Measurements from ENCODE around the gene MTTP.

The MTTP gene

DNA sequence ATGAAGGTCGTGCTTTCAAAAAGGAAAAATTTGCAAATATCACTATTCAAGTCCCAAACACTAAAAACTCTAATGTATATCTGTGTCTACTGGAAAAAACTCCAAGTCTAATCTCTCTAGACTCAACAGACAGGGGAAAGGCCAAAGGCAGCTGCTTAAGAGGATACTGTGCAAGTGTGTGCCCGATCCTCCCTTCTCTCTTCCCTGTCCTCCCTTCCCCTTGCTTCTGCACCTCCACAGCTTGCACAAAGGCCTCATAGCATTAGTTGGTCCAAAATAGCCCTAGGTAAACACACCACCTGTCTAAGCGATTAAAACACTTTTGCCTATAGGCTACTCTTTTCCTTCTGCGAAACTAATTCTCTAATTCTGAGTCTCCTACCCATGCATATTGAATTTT is 72.4 kb downstream of the MTTP start:
- no peak overlapping the region for H3K4me3 ChIP-seq (ENCODE audit: low read length)
- no peak for DNase-seq (ENCODE audit: low read depth)
- TF ChIP-seq, protein P1, sequence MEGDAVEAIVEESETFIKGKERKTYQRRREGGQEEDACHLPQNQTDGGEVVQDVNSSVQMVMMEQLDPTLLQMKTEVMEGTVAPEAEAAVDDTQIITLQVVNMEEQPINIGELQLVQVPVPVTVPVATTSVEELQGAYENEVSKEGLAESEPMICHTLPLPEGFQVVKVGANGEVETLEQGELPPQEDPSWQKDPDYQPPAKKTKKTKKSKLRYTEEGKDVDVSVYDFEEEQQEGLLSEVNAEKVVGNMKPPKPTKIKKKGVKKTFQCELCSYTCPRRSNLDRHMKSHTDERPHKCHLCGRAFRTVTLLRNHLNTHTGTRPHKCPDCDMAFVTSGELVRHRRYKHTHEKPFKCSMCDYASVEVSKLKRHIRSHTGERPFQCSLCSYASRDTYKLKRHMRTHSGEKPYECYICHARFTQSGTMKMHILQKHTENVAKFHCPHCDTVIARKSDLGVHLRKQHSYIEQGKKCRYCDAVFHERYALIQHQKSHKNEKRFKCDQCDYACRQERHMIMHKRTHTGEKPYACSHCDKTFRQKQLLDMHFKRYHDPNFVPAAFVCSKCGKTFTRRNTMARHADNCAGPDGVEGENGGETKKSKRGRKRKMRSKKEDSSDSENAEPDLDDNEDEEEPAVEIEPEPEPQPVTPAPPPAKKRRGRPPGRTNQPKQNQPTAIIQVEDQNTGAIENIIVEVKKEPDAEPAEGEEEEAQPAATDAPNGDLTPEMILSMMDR (IDR thresholded peaks at IDR 0.05; ENCODE audit: insufficient read depth, low read depth, low read length, missing control alignments): no peak

DNA sequence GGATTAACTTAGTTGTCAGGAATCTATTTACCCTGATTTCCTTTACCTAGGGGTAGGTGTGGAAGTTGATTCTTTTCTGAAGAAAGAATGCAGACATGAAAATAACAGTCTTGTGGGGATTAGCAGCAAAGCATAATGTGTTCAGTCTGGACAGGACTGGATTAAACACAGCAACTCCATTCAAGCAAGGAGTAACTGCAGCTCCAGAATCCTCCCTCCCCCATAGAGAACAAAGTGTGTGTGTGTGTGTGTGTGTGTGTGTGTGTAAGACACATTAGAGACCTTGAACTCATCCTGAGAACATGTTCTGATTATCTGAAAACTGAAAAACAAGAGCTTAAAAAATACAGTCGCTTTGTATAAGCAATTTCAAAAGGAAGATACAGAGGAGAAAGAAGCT is 73.7 kb downstream of the MTTP start:
- no peak overlapping the region for H3K4me3 ChIP-seq (ENCODE audit: low read length)
- TF ChIP-seq, protein P1 (IDR thresholded peaks at IDR 0.05; ENCODE audit: insufficient read depth, low read depth, low read length, missing control alignments): no peak
- DNase-seq (ENCODE audit: low read depth): no peak

DNA sequence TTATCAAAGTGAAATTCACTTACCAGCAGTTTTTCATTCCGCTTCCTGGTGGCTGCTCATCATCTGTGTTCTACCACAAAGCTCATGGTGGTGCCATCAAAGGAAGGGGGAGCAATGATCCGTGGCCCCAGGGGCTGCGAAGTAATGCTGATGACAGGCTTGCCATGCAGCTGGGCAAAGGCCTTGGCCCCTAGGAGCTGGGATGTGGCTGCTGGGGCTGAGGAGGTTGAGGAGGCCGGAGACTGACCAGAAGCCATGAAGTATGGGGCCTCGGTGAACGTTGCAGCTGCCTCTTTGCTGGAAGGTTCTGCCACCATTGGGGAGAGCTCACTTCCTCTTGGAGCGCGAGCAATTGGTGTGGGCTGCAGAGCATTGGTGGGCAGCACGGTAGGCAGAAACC is 74.6 kb downstream of the MTTP start:
- TF ChIP-seq, protein P1 (IDR thresholded peaks at IDR 0.05; ENCODE audit: insufficient read depth, low read depth, low read length, missing control alignments): no peak

DNA sequence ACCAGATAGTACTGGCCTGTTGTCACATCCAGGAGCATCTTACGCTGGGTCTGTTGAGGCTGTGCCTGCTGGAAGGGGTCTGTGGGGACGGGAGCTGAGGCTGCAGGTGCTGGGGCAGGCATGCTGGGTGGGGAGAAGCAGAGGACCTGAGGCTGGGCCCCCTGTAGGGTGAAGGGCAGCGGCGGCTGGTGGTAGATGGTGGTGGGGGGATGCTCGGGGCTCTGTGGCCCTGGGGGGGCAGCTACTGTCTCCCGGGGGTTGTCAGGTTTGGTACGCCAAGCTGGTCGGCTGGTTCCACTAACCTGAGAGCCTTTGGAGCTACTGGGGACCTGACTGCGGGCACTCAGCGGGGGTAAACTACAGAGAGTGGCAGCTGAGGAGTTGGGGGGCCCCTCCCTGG is 75.2 kb downstream of the MTTP start:
- no peak for DNase-seq (ENCODE audit: low read depth)
- H3K4me3 ChIP-seq (ENCODE audit: low read length): no peak overlapping the region
- TF ChIP-seq, protein P1 (IDR thresholded peaks at IDR 0.05; ENCODE audit: insufficient read depth, low read depth, low read length, missing control alignments): no peak

More for the DNA sequence above, 74.6 kb downstream of the MTTP start:
- DNase-seq (ENCODE audit: low read depth): no peak
- no peak overlapping the region for H3K4me3 ChIP-seq (ENCODE audit: low read length)

DNA sequence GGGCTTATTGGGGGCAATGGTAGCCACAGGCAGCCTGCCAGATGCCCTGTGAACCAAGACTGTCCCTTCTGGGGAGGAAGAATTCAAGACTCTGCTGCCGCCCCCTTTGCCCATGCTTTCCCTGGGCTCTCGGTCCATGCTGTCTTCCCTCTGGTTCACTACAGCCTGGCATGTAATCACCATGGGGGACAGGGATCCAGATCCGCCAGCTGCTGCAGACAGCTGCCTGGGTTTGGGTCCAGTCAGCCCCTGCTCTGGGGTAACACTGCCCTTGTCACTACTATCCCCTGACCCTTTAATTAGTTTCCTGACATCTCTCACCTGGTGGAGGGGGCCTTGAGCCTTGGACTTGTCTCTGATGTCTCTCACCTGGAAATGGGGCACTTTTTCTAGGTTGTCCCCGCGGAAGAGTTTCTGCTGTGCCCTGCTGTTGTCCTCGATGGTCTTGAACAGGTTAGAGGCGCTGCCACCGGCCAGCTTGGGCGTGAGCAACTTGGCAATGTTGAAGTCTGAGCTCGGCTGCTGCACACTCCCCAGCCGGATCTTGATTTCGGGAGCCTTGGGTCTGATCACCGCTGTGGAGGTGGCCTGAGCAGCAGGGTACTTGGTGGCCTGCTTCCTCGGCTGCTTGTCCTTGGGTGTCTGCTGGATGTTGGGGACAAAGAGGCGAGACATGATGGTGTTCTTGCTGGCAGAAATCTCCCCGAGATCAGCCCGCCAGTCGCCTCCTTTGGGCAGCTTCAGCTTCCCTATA is 76.6 kb downstream of the MTTP start:
- DNase-seq (ENCODE audit: low read depth): no peak
- TF ChIP-seq, protein P1 (IDR thresholded peaks at IDR 0.05; ENCODE audit: insufficient read depth, low read depth, low read length, missing control alignments): no peak
- H3K4me3 ChIP-seq (ENCODE audit: low read length): no peak overlapping the region

DNA sequence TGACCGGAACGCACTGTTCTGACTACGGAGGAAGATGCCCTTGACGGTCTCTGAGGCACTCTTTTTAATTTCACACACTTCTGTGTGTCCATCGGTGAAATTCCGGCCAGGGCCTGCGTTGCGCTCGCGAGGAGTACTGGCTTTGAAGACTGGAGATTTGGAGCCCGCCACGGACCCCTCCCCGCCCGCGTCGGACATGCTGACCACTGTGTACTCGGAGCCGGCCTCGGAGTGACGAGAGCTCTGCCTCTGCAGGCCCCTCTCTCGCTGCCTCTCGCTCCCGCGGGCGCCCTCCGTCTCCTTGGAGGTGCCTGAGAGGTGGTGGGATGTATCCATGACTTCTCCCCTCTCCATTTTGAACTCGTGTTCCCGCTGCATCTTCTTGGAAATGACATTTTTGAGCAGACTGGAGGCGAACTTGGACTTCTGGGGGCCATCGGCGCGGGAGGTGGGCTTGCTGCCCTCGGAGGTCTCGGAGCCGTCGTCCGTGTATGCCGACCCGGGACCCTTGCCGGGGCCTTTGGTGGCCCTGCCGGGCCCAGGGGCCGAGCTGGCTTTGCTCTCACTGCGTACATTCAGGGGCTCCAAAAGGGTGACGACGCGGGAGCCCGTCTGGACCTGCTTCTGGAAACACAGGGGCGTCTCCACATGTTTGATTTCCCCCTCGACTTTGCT is 77.3 kb downstream of the MTTP start:
- no peak overlapping the region for H3K4me3 ChIP-seq (ENCODE audit: low read length)
- TF ChIP-seq, protein P1 (IDR thresholded peaks at IDR 0.05; ENCODE audit: insufficient read depth, low read depth, low read length, missing control alignments): no peak
- DNase-seq (ENCODE audit: low read depth): no peak

All from epithelial cell of esophagus (primary cell).